Activated gamma-delta T cell treated with anti-CD3 and anti-CD28 coated beads, Interleukin-2, amount 50 U/mL, for 16 hours (primary cell): ENCODE data around the gene ALG13.
"Not testable (repeated sequence)": the region's sequence is repeated elsewhere in the genome, so short reads cannot be mapped to it uniquely, and the experiment has no call there.

ENCODE experiments used
- DNase-seq: peaks from one replicate; pipeline ENCODE4 v3.0.0-alpha.2; 2020; ENCODE audit warnings: low read depth

The ALG13 gene

GRCh38 chrX:111759686-111760085 lies 78.7 kb downstream of the ALG13 start:
- no peak for DNase-seq

- no peak for DNase-seq
Measured at GRCh38 chrX:111761578-111762135, 80.7 kb downstream of the ALG13 start.

- no peak for DNase-seq
Measured at GRCh38 chrX:111778591-111778990, 97.6 kb downstream of the ALG13 start.

- no peak for DNase-seq
Measured at GRCh38 chrX:111779582-111779981, 98.6 kb downstream of the ALG13 start.

- no peak for DNase-seq
Measured at GRCh38 chrX:111784667-111785066, 103.7 kb downstream of the ALG13 start.

GRCh38 chrX:111790054-111790453 lies 109.1 kb downstream of the ALG13 start:
- not testable (repeated sequence) for DNase-seq
